ENCODE results near the gene HNRNPA3. TPM values are rescaled to one million over a fixed set of nuclear protein-coding genes. Genes with fewer than 3 reads are reported as not detected.
A peak's percentile ranks its signal among the peaks of the same experiment; 100 is the strongest.

HNRNPA3 gene
- total and polyA plus RNA-seq, 2 donors (not counting 1 experiment from before 2014, with no cell fraction given) = 45.1 to 200 TPM

DNA sequence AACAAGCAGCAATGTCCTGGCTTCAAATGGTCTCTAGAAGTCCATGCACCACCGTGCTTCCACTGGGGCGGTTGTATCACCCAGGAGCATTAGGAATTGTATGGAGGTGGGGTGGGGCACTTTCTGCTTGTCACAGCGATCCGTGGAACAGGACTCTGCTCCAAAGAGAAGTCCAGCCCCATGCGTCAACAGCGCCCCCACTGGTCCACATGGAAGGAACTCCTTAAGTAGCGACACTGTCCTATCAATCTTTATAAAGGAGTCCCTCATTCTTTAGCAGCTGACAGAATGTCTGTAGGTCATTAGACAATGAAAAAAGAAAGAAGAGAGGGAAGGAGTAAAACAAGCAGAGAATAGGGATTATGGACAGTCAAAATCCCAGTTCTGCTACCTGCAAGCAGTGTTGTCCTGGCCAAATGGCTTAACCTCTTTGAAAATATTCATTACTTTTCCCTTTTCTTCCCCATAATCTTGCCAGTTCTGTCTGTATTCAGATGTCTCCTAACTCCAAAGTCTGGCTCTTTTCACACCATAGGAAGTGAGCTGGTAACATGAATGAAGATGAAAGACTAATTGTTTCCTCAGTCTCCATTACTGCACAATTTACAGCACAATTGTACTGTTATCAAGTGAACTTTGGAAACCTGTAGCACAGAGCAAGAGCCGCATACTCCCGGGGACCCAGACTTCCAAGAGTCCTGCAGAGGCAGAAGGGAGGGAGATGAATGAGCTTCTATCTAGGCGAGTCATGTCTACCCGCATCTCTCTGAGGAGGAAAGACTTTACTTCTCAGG, 42.0 kb downstream of the HNRNPA3 start:
- ATAC-seq (ENCODE audit: low read depth) = no peak
- H3K36me3 ChIP-seq (replicated peaks in 1 of 2; ENCODE audit: control extremely low read depth in 1 of 2, control insufficient read depth in 1 of 2, extremely low read depth in 1 of 2, insufficient read depth in 2 of 2, low read length in 1 of 2) = peaks cover 0 to 16% of the 10 kb centered on the region in 2 experiments
- Mint-ChIP-seq H3K4me1 (peaks cover 86% of the 10 kb centered on the region), H3K27me3 (no peaks in the 10 kb centered on the region), H3K27ac (no peak overlapping the region), H3K9me3 (ENCODE audit: insufficient read depth) (peaks cover 2% of the 10 kb centered on the region), H3K4me3 (no peak overlapping the region)
- no peak for DNase-seq
- no peak overlapping the region for H3K9ac ChIP-seq (ENCODE audit: low read length)
- ChIA-PET CTCF (interaction anchor here (0.8 to 1.7 kb wide), 5 partner anchors 9 to 90 kb away, joined by 3 to 13 read pairs (median 3); partner anchors contain the start of gene NFE2L2), POLR2A (no interaction called here)
- H3K9me3 ChIP-seq (ENCODE audit: control extremely low read depth in 1 of 3, control insufficient read depth in 2 of 3, insufficient read depth in 1 of 3, low read length in 2 of 3) = peaks cover 0 to 4% (median 0%) of the 10 kb centered on the region in 3 donors
- H4K20me1 ChIP-seq (ENCODE audit: control insufficient read depth, insufficient read depth, low read length, poor library complexity, severe bottlenecking) = peaks cover 92% of the 10 kb centered on the region
- no peak for TF ChIP-seq EZH2 (IDR thresholded peaks at IDR 0.05; ENCODE audit: borderline replicate concordance, insufficient read depth, low read depth, low read length, poor library complexity, severe bottlenecking)
- TF ChIP-seq, protein P1, sequence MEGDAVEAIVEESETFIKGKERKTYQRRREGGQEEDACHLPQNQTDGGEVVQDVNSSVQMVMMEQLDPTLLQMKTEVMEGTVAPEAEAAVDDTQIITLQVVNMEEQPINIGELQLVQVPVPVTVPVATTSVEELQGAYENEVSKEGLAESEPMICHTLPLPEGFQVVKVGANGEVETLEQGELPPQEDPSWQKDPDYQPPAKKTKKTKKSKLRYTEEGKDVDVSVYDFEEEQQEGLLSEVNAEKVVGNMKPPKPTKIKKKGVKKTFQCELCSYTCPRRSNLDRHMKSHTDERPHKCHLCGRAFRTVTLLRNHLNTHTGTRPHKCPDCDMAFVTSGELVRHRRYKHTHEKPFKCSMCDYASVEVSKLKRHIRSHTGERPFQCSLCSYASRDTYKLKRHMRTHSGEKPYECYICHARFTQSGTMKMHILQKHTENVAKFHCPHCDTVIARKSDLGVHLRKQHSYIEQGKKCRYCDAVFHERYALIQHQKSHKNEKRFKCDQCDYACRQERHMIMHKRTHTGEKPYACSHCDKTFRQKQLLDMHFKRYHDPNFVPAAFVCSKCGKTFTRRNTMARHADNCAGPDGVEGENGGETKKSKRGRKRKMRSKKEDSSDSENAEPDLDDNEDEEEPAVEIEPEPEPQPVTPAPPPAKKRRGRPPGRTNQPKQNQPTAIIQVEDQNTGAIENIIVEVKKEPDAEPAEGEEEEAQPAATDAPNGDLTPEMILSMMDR (IDR thresholded peaks at IDR 0.05) = peak; percentile 39
- peaks cover 100% of the 10 kb centered on the region for H3K79me2 ChIP-seq (ENCODE audit: control insufficient read depth, insufficient read depth, low read length)
- peak overlapping the region in 1 of 2 donors; percentile 27 for H3K27ac ChIP-seq (ENCODE audit: low read length in 2 of 2)
- no peaks in the 10 kb centered on the region for H3K27me3 ChIP-seq (replicated peaks in 1 of 4; ENCODE audit: control extremely low read depth in 1 of 4, control insufficient read depth in 3 of 4, insufficient read depth in 4 of 4, low read length in 3 of 4)
- H3K4me1 ChIP-seq (ENCODE audit: control insufficient read depth in 2 of 2, insufficient read depth in 2 of 2, low read length in 2 of 2) = peaks cover 48 to 49% of the 10 kb centered on the region in 2 donors
- no peak overlapping the region for H3K4me2 ChIP-seq (replicated peaks; ENCODE audit: low read depth, low read length, poor library complexity, severe bottlenecking)
- H3K4me3 ChIP-seq (ENCODE audit: control extremely low read depth in 1 of 5, extremely low read depth in 1 of 5, insufficient read depth in 1 of 5, low read depth in 2 of 5, low read length in 4 of 5) = no peak overlapping the region
- no peak overlapping the region for H2AFZ ChIP-seq (ENCODE audit: insufficient read depth, low read depth, low read length, poor library complexity, severe bottlenecking)
- WGBS (ENCODE audit: insufficient coverage) = 88% methylated on average over 4 of the region's 11 CpGs
- intact Hi-C loops (cut with micrococcal nuclease) = no loop called here

DNA sequence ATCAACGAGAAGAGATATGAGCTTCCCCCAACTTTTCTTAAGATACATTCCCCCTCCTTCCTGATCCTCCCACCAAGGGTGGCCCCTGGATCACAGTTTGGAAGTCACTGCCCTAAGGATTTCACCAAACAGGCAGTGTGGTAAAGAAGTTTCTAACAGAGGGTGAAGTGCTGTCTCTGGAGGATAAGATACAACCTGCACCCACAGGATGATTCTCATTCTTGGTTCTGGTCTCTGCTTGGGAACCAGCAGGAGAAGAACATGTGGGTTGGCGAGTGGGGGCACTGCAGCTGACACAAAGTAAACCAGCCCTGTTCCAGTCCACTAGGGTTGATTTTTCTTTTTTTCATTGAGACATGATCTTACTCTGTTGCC, 42.6 kb downstream of the HNRNPA3 start:
- intact Hi-C loops (cut with micrococcal nuclease) = no loop called here
- peaks cover 0 to 4% (median 0%) of the 10 kb centered on the region in 3 donors for H3K9me3 ChIP-seq (ENCODE audit: control extremely low read depth in 1 of 3, control insufficient read depth in 2 of 3, insufficient read depth in 1 of 3, low read length in 2 of 3)
- Mint-ChIP-seq H3K9me3 (ENCODE audit: insufficient read depth) (peaks cover 2% of the 10 kb centered on the region), H3K27ac (no peak overlapping the region), H3K27me3 (no peaks in the 10 kb centered on the region), H3K4me3 (no peak overlapping the region), H3K4me1 (peaks cover 86% of the 10 kb centered on the region)
- H3K4me3 ChIP-seq (ENCODE audit: control extremely low read depth in 1 of 5, extremely low read depth in 1 of 5, insufficient read depth in 1 of 5, low read depth in 2 of 5, low read length in 4 of 5) = no peak overlapping the region
- TF ChIP-seq, protein P1 (IDR thresholded peaks at IDR 0.05) = no peak
- TF ChIP-seq EZH2 (IDR thresholded peaks at IDR 0.05; ENCODE audit: borderline replicate concordance, insufficient read depth, low read depth, low read length, poor library complexity, severe bottlenecking) = no peak
- ATAC-seq (ENCODE audit: low read depth) = no peak
- H3K27me3 ChIP-seq (replicated peaks in 1 of 4; ENCODE audit: control extremely low read depth in 1 of 4, control insufficient read depth in 3 of 4, insufficient read depth in 4 of 4, low read length in 3 of 4) = no peaks in the 10 kb centered on the region
- no peak overlapping the region for H2AFZ ChIP-seq (ENCODE audit: insufficient read depth, low read depth, low read length, poor library complexity, severe bottlenecking)
- H3K27ac ChIP-seq (ENCODE audit: low read length in 2 of 2) = peak overlapping the region in 1 of 2 donors; percentile 27
- POLR2A ChIA-PET = no interaction called here
- peaks cover 90% of the 10 kb centered on the region for H4K20me1 ChIP-seq (ENCODE audit: control insufficient read depth, insufficient read depth, low read length, poor library complexity, severe bottlenecking)
- 83% methylated on average over 1 of the region's 2 CpGs for WGBS (ENCODE audit: insufficient coverage)
- H3K36me3 ChIP-seq (replicated peaks in 1 of 2; ENCODE audit: control extremely low read depth in 1 of 2, control insufficient read depth in 1 of 2, extremely low read depth in 1 of 2, insufficient read depth in 2 of 2, low read length in 1 of 2) = peaks cover 0 to 16% of the 10 kb centered on the region in 2 experiments
- H3K4me1 ChIP-seq (ENCODE audit: control insufficient read depth in 2 of 2, insufficient read depth in 2 of 2, low read length in 2 of 2) = peaks cover 50 to 51% of the 10 kb centered on the region in 2 donors
- CTCF ChIA-PET = interaction anchor here (0.8 to 1.7 kb wide), 5 partner anchors 8 to 91 kb away, joined by 3 to 13 read pairs (median 3); partner anchors contain the start of gene NFE2L2
- H3K9ac ChIP-seq (ENCODE audit: low read length) = no peak overlapping the region
- no peak for DNase-seq
- H3K79me2 ChIP-seq (ENCODE audit: control insufficient read depth, insufficient read depth, low read length) = peaks cover 100% of the 10 kb centered on the region
- H3K4me2 ChIP-seq (replicated peaks; ENCODE audit: low read depth, low read length, poor library complexity, severe bottlenecking) = no peak overlapping the region

All from B cell (primary cell).